Amniotic epithelial cell (primary cell): ENCODE results near the gene NUP210L.
"Not testable (repeated sequence)": the region's sequence is repeated elsewhere in the genome, so short reads cannot be mapped to it uniquely, and the experiment has no call there.

Source experiments
- DNase-seq: peaks from one replicate; pipeline ENCODE4 v3.0.0-alpha.2; 2010; ENCODE audit warnings: low read depth

The NUP210L gene

DNA sequence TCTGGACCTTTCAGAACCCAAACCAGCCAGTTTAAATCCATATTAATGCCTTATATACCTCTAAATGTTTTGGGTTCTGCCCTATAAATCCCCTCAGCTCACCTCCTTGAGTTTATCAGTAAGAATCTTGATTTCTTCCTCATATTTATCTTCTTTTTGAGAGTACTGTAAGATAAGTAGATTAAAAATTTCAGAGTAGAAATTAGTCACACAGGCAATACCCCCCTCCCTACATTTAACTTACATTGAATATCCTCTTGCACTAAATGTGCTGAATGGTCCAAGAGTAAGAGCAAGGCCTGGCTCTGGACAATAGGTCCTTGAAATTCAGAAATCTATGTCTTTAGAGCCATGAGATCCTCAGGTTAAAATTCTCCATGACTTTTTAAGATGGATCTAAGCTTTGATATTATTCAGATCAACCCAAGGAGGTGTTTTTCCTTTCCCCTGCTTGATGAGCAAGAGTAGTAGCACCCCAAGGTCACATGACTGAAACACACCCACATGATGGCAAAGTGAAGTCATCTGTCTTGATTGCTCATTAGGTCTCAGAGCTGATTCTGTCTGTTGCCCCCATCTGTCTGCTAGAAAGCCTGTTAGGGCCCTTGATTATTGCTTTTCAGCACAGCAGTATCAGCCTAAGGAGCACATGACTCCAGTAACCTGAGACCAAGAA lies 15.8 kb upstream of the NUP210L start:
- peak; percentile 52 for DNase-seq

DNA sequence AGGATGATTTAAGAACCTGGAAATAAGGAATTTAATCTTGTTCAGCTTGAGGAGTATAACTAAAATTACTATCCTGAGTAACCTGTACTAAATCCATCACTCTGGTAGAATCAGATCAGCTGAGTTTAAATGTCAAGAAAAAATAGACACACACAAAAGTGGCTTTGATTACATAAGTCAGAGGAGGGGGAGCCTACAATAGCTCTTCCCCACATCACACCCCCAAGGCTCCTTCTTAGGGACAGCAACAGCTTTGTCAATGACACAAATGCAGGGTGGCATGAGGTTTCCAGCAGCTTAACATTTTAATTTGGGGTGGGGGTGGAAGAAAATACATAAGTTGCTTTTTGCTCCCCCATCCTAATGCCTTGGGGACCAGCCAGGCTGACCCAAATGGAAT lies 12.6 kb upstream of the NUP210L start:
- no peak for DNase-seq

DNA sequence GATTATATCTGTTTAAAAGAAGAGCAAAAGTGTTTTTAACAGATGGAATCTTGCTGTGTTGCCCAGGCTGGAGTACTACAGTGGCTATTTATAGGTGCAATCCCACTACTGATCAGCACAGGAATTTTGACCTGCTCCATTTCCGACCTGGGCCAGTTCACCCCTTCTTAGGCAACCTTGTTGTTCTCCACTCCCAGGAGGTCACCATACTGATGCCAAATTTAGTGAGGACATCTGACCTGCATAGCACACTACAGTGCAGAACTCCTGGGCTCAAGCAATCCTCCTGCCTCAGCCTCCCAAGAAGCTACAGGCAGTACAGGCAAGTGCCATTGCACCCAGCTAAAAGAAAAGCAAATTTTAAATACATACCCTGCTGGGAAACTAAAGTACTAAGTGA lies 11.3 kb upstream of the NUP210L start:
- no peak for DNase-seq

DNA sequence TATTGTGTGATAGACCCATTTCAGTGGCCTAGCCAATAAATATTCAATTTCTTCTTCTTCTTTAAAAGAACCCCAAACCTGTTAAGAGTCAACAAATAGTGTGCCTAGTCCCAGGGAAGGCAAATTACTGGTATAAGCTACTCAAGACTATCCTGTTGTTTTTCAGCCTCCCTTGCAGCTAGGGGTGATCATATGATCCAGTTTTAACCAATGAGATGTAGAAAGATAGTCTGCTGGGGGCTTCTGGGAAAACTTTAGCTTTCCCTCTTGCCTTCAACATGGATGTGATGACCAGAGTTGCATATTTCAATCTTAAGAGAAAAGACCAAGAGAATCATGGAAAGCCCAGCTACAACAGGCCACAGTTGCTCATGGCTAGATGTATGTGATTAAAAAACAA lies 4.7 kb upstream of the NUP210L start:
- no peak for DNase-seq

DNA sequence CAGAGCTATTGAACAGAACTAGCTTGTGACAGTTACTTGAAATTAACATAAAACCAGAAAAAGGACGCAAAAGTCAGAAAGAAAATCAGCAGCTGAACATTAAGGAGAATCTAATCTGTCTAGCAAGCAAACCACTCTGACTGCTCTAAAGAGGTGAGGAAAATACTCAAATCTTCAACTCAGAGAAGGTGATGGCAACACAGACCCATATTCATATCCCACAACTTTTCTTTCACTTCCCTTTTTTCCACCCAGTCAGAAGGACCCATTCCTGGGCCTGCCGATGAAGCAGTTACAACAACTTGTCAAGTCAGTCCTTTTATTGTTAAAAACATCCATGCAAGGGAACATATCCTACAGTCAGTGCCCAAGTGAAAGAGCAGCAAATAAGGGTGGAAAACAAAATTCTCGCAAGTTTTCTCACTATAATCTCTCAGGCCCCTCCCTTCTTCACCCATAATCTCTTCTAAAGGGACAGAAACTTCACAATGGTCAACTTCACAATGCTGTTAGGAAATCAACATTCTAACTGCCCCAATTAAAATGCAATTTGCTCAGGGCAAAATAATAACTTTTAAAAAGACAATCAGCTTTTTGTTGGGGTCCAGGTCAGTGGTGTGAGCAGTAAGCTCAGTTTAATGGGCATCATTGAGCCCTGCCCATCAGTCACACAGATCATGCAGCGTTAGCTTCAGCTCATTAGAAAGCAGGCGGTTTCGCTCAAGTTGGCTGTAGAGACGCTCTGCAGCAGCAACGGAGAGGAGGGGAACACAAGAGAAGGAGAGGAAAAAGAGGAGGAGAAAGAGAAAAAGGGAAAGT lies 3.6 kb upstream of the NUP210L start:
- DNase-seq: no peak

DNA sequence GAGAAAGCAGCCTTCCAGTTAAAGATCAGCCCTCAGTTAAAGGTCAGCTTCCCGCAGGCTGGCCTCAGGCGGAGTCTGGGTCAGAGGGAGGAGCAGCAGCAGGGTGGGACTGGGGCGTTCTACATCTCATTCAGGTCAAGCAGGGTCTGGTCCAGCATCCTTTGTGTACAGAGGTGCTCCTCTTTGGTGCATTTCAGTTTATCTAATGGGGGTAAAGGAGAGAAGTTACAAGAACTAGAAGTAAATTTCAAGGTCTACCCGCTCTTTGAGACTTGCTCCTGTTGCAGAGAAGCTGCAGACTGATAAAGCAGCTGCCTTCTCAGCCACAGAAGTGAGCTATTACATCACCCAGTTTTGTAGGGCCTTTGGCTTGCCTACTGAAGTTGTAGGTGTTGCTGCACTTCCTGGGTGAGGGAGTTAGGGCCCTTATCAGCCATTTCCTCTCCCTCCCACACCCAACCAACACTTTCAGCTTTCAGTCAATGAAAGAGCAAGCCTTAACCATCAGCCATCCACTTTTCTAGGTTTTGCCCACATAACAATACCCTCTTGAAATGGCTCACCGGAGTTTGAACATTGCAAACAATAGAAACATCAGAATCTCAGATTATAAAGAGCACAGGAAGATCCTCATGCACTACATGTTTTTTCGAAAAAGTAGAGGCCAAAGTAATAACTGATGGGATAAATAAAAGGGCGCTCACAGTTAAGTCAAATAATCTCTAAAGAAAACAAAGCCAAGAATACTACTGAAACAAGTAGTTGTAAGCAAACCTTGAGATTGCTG lies 2.8 kb upstream of the NUP210L start:
- DNase-seq: peak; percentile 93

DNA sequence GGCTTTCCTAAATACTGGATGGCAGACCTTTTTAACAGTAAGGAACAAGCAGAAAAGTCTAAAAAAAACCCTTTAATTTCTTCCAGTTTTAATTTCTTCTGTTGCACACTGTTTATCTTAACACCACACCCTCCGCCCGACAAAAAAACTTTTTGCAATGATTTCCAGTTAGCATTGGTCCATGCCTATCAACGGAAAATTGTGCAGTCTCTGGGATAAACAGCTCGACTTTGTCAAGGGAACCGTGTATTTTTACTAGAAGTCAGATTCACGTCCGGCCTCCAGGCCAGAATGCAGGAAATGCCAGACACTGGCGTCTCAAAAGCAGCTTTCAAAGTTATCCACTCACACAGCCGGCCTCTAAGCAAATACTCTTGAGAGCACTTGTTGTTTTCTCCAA lies 378 bp upstream of the NUP210L start:
- no peak for DNase-seq

DNA sequence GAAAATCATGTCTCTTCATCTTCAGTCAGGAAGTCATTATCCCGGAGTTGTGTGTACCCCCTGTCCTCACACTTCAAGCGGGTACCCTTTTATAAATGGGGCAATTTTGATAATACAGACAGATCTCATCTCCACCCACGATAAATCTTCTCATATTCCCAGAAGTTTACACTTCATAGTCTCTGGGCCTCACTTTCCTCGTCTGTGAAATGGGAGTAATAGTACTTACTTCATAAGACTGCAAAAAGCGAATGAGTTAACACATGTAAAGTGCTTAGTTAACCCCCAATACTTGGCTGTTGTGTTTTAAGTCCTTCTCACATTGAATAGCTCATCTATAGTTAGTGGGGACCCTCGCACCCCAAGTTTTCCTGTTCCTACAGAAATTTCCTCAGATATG lies 820 bp downstream of the NUP210L start:
- DNase-seq: no peak

DNA sequence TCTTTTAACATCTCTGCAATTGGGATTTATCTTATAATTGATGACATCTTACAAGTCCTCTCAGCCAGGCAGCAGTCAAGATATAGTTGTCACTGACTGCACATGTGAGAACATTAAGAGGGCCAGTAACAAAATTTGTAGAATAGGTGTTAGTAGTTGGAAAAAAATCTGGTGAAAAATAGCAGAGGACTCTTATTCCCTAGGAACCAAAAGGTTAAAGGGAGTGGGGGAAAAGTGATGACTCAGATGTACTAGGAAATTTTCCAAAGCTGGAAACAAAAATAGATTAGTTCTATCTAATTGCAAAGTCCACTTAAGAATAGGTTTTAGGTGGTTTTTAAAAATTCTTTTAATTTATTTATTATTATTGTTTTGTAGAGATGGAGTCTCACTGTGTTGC lies 3.6 kb downstream of the NUP210L start:
- peak; percentile 30 for DNase-seq

DNA sequence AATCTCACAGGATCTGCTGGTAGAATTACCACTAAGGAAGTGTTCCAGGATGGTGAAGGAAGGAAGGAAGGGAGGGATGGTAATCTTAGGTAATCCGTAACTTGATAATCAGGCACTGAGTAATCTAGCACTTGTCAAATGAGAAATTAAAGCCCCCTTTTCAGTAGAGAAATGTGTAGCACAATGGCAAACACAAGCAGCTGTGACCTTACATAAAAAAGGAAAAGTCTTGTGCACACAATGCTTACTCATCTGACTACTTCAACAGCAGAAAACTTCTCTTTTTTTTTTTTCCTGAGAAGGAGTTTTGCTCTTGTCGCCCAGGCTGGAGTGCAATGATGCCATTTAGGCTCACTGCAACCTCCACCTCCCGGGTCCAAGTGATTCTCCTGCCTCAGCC lies 6.1 kb downstream of the NUP210L start:
- DNase-seq: no peak

DNA sequence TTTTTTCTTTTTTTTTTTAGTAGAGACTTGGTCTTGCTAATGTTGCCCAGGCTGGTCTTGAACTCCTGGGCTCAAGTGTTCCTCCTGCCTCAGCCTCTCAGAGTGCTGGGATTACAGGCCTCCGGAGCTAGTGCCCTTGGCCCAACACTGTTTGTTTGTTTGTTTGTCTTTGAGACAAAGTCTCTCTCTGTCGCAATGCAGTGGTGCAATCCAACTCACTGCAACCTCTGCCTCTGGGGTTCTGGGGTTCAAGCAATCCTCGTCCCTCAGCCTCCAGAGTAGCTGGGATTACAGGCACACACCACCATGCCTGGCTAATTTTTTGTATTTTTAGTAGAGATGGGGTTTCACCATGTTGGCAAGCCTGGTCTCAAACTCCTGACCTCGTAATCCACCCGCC lies 7.4 kb downstream of the NUP210L start:
- not testable (repeated sequence) for DNase-seq

DNA sequence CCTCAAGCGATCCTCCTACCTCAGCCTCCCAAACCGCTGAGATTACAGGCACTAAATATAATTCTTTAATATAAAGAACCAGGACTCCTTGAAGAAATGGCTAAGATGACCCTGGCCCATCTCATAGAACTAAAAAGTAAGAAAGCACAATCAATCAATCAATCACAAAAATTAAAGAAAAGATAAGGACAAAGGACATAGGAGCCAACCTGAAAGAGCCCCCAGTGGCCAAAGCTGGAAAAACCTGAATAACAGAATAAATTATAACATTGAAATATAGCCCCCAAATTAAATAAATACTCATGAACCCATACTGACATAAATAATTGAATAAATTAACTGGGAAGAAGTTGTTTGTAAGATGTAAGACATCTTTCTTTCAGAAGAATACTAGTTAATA lies 8.9 kb downstream of the NUP210L start:
- DNase-seq: no peak

DNA sequence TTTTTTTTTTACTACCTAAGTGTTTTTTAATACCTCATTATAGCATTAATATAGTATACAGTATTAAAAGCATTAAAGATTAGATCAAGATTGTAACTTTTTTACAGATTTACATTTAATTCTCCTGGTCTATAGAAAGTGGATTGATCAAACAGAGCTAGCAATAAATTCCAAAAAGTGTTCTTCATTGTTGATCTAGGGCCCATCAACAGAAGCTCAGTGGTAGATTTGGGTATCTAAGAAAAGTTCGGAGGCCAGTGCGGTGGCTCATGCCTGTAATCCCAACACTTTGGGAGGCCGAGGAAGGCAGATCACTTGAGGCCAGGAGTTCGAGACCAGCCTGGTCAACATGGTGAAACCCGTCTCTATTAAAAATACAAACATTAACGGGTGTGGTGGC lies 12.5 kb downstream of the NUP210L start:
- DNase-seq: no peak

DNA sequence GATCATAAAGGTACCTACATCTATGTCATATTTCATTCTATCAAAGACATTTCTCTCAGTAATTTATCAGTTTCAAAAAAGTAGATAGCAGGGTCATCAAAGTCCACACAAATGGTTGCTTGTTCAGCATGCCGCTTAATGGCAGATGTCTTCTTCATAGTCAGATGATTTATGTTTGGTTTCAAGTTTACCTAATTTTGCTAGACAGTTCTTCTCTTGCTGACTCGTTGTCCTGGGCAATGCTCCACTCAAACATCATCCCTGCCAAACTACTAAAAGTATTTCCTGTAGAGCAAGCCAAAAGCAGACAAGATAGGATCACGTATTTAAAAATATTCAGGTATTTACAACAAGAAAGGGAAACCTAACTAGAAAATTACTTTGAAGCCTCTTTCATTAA lies 13.6 kb downstream of the NUP210L start:
- DNase-seq: no peak

DNA sequence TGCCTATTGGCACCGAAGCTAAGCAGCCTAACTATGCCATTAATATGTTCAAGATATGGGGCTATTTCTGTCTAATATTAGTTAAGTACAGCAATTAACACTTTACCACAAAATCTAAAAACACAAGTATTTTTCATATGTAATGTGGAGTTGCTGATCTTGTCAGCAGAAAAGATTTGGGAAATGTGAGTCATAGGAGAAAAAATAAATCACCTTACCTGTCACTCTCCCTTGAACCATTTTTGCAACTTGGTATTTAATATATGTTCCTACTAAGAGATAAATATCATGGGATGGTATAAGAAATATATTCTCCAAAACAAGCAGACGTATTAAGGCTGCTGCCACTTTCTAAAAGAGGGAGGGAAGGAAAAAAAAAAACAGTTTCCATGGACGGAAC lies 17.0 kb downstream of the NUP210L start:
- peak; percentile 21 for DNase-seq

DNA sequence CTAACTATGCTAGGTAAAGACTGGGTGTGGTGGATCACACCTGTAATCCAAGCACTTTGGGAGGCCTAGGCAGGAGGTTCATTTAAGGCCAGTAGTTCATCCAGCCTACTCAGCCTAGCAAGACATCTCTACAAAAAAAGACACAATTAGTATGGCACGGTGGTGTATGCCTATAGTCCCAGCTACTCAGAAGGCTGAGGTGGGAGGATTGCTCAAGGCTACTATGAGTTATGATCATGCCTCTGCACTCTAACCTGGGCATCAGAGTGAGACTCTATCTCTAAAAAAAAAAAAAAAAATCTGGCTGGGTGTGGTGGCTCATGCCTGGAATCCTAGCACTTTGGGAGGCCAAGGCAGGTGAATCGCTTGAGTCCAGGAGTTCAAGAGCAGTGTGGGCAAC lies 21.6 kb downstream of the NUP210L start:
- no peak for DNase-seq

DNA sequence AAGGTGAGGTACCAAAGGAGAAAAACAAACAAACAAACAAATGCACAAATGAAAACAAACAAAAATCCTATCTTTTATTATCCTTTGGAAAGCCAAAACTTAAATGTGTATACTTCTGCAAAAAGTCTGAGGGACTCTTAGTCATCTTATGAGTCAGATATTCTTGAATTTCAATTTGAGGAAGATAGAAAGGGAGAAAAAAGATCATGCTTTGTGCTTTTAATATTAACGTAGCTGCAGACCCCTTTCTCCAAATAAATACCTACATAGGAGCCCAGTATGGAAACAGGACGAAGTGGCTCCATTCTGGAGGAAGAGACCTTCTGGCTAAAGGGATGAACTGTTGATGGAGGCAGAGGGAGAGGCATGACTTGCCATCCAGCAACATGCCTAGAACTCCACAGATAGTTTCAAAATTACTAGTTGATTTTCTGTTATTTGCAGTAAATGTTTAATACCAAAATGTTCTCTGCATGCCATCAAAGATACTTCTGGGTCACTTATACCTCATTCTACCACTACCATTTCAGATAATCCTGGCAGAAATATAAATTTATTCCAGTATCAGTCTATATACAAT lies 25.4 kb downstream of the NUP210L start:
- no peak for DNase-seq

DNA sequence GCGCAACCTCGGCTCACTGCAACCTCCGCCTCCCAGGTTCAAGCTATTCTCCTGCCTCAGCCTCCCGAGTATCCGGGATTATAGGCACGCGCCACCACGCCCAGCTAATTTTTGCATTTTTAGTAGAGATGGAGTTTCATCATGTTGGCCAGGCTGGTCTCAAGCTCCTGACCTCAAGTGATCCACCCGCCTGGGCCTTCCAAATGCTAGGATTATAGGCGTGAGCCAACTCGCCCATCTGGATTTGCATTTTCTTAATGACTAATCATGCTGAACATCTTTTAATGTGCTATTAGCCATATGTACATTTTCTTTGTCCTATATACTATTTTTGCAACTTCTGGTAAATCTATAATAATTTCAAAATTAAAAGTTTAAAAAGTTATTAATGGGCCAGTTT lies 31.7 kb downstream of the NUP210L start:
- DNase-seq: not testable (repeated sequence)

DNA sequence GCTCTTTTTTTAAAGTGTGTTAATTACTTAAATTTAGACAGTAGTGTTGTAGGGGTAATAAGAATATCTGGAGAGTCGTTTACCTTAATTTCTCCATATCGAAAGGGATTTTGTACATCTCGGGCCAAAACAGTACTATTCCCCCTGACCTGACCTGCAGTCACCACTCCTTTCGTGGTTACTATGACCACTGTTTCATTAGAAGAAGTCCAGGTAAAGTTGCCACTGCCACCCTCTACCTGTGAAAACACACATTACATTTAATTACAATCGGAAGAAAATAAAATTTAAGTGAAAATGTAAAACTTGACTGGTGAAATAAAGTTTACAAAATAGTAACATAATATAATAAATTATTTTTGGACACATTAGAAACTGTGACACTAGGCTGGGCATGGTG lies 37.2 kb downstream of the NUP210L start:
- no peak for DNase-seq

DNA sequence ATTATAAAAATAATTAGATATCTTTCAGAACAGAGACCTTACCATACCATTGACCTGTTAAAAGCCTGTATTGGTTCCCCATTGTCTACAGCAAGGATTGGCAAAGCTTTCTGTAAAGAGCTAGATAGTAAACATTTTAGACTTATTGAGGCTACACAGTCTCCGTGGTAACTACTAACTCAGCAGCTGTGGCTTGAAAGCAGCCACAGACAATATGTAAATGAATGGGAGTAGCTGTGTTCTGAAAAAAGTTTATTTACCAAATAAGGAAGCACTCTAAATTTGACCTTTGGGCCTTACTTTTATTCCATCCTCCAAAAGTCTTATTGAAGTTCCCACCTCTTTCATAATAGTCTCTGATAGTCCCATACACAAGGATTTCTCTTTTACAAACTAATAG lies 39.7 kb downstream of the NUP210L start:
- no peak for DNase-seq

DNA sequence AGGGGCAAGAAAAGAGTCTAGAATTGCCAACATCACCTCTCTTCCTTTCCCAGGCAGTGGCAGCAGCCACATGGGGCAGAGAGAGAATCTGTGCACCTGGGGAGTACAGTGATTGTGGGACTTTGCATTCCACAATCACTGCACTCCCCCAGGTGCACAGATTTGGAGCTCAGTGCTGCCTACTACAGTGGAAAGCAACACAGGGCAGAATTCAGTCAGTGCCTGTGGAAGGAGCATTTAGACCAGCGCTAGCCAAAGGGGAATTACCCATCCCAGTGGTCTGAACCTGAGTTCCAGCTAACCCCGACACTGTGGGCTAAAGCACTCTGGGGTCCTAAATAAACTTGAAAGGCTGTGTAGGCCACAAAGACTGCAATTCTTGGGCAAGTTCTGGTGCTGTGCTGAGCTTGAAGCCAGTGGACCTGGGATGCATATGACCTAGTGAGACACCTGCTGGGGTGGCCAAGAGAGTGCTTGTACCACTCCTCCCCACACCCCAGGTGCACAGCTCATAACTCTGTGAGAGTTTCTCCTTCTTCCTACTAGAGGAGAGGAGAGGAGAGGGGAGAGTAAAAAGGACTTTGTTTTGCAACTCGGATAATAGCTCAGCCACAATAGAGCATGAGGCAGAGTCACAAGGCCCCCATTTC lies 50.3 kb downstream of the NUP210L start:
- no peak for DNase-seq

DNA sequence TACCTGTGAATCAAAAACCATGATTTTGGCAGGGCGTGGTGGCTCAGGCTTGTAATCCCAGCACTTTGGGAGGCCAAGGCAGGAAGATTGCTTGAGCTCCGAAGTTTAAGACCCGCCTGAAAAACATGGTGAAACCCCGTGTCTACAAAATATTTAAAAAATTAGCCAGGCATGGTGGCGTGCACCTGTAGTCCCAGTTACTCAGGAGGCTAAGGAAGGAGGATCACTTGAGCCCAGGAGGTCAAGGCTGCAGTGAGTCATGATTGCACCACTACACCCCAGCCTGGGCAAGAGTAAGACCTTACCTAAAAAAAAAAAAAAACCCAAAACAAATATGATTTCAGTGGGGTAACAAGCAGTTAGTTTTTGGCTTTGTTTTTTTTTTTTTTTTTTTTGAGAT lies 54.7 kb downstream of the NUP210L start:
- not testable (repeated sequence) for DNase-seq
